Measurements from ENCODE around the gene CHAF1B.

CHAF1B gene

GRCh38 chr21:36411301-36411700 lies 26.1 kb downstream of the CHAF1B start:
- Histone ChIP-seq H3K27ac (ENCODE audit: low read length) (no peak overlapping the region), H3K9me3 (ENCODE audit: control insufficient read depth in 2 of 2, low read length in 2 of 2) (no peaks in the 10 kb centered on the region), H3K27me3 (ENCODE audit: control insufficient read depth in 1 of 2, insufficient read depth in 2 of 2, low read length in 2 of 2) (no peaks in the 10 kb centered on the region), H3K36me3 (ENCODE audit: control insufficient read depth in 2 of 2, insufficient read depth in 2 of 2, low read length in 2 of 2) (peaks cover 0 to 2% of the 10 kb centered on the region in 2 donors), H3K4me1 (ENCODE audit: control insufficient read depth, insufficient read depth, low read length) (no peaks in the 10 kb centered on the region), H3K9ac (ENCODE audit: low read length in 2 of 2) (no peak overlapping the region), H3K4me3 (ENCODE audit: low read length in 2 of 2) (no peak overlapping the region)

GRCh38 chr21:36412916-36413315 lies 27.7 kb downstream of the CHAF1B start:
- no peak overlapping the region for H3K9ac ChIP-seq (ENCODE audit: low read length in 2 of 2)
- H3K27me3 ChIP-seq (ENCODE audit: control insufficient read depth in 1 of 2, insufficient read depth in 2 of 2, low read length in 2 of 2): no peaks in the 10 kb centered on the region

DNA sequence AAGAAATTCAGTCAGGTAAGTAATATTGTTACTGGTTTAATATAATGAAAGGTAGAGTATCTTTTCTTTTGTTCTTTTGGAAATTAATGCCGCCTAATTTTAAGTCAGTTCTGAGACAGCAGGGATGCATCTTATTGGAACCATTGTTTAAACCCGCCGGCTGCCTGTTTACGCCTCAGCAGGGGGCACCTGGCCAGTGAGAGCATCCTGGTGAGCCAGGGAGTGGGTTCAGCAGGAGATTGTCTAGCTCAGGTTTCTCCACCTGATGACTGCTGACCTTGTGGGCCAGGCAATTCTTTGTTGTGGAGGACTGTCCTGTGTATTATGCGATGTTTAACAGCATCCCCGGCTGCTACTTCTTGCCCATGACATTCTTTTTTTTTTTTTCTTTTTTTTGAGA lies 30.2 kb downstream of the CHAF1B start:
- no peaks in the 10 kb centered on the region for H3K9me3 ChIP-seq (ENCODE audit: control insufficient read depth in 2 of 2, low read length in 2 of 2)
- H3K36me3 ChIP-seq (ENCODE audit: control insufficient read depth in 2 of 2, insufficient read depth in 2 of 2, low read length in 2 of 2): peaks cover 0 to 2% of the 10 kb centered on the region in 2 donors
- H3K27me3 ChIP-seq (ENCODE audit: control insufficient read depth in 1 of 2, insufficient read depth in 2 of 2, low read length in 2 of 2): no peaks in the 10 kb centered on the region
- H3K4me1 ChIP-seq (ENCODE audit: control insufficient read depth, insufficient read depth, low read length): peaks cover 2% of the 10 kb centered on the region
- no peak overlapping the region for H3K4me3 ChIP-seq (ENCODE audit: low read length in 2 of 2)
- no peak overlapping the region for H3K27ac ChIP-seq (ENCODE audit: low read length)
- H3K9ac ChIP-seq (ENCODE audit: low read length in 2 of 2): no peak overlapping the region

More at GRCh38 chr21:36412916-36413315, 27.7 kb downstream of the CHAF1B start:
- no peak overlapping the region for H3K27ac ChIP-seq (ENCODE audit: low read length)
- no peak overlapping the region for H3K4me3 ChIP-seq (ENCODE audit: low read length in 2 of 2)
- peaks cover 0 to 2% of the 10 kb centered on the region in 2 donors for H3K36me3 ChIP-seq (ENCODE audit: control insufficient read depth in 2 of 2, insufficient read depth in 2 of 2, low read length in 2 of 2)
- H3K4me1 ChIP-seq (ENCODE audit: control insufficient read depth, insufficient read depth, low read length): no peaks in the 10 kb centered on the region
- no peaks in the 10 kb centered on the region for H3K9me3 ChIP-seq (ENCODE audit: control insufficient read depth in 2 of 2, low read length in 2 of 2)

DNA sequence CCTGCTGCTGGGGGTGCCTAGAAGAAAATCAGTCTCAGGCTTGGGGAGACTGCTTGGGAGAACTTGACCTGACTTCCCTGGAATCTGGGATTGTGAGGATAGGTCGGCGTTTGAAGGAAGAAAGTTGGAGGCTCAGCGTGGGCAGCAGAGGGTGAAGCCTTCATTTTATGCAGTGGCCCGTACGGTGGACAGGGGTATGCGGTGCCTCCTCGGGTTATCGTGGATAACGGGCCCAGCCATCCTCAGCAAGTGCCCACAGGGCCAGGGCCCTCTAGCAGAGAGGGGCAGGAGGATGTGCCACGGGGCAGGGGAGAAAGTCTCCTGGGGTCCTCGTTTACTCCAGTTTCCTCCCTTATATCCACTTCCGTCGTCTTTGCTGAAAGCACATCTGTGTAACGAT lies 34.0 kb downstream of the CHAF1B start:
- peaks cover 2% of the 10 kb centered on the region for H3K4me1 ChIP-seq (ENCODE audit: control insufficient read depth, insufficient read depth, low read length)
- H3K9ac ChIP-seq (ENCODE audit: low read length in 2 of 2): no peak overlapping the region
- no peaks in the 10 kb centered on the region for H3K36me3 ChIP-seq (ENCODE audit: control insufficient read depth in 2 of 2, insufficient read depth in 2 of 2, low read length in 2 of 2)
- H3K27ac ChIP-seq (ENCODE audit: low read length): no peak overlapping the region
- no peaks in the 10 kb centered on the region for H3K9me3 ChIP-seq (ENCODE audit: control insufficient read depth in 2 of 2, low read length in 2 of 2)
- H3K27me3 ChIP-seq (ENCODE audit: control insufficient read depth in 1 of 2, insufficient read depth in 2 of 2, low read length in 2 of 2): no peaks in the 10 kb centered on the region
- H3K4me3 ChIP-seq (ENCODE audit: low read length in 2 of 2): no peak overlapping the region

GRCh38 chr21:36419996-36420395 lies 34.8 kb downstream of the CHAF1B start:
- Histone ChIP-seq H3K36me3 (ENCODE audit: control insufficient read depth in 2 of 2, insufficient read depth in 2 of 2, low read length in 2 of 2) (no peaks in the 10 kb centered on the region), H3K27ac (ENCODE audit: low read length) (no peak overlapping the region), H3K9me3 (ENCODE audit: control insufficient read depth in 2 of 2, low read length in 2 of 2) (no peaks in the 10 kb centered on the region), H3K27me3 (ENCODE audit: control insufficient read depth in 1 of 2, insufficient read depth in 2 of 2, low read length in 2 of 2) (no peaks in the 10 kb centered on the region), H3K4me1 (ENCODE audit: control insufficient read depth, insufficient read depth, low read length) (peaks cover 2% of the 10 kb centered on the region), H3K9ac (ENCODE audit: low read length in 2 of 2) (no peak overlapping the region), H3K4me3 (ENCODE audit: low read length in 2 of 2) (no peak overlapping the region)

DNA sequence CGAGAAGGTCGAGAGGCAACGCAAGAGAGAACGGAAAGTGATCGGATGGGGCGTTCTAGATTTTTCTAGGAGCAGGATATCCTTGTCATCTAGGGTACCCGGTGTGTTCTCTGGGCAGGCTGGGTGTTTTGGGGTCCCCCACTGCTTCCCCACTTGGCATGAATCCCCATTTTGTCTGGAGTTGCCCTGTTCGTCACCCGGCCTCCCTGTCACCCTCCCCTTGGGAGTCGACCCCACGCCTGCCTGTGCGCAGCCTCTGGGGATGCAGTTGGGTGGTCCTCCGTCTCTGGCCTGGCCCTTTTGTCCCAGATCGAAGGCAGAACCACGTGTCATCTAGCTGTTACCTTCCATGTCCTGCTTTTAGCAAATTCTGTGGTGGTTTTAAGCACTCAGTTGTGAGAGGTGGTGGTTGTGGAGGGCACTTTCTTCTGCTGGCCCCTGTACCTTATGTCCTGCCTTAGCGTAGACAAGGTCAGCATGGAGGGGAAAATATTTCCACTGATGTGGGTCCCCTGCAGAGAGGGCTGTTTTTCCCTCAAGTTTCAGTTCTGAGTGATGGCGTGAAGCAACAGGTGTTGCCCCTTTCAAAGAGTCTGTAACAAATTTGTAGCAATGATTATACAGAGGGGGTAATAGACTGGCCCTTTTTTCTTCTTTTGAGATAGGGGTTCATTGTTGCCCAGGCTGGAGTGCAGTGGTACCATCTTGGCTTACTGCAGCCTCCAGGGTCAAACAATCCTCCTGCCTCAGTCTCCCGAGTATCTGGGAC lies 35.6 kb downstream of the CHAF1B start:
- Histone ChIP-seq H3K27ac (ENCODE audit: low read length) (no peak overlapping the region), H3K4me1 (ENCODE audit: control insufficient read depth, insufficient read depth, low read length) (peaks cover 2% of the 10 kb centered on the region), H3K9me3 (ENCODE audit: control insufficient read depth in 2 of 2, low read length in 2 of 2) (no peaks in the 10 kb centered on the region), H3K9ac (ENCODE audit: low read length in 2 of 2) (no peak overlapping the region), H3K27me3 (ENCODE audit: control insufficient read depth in 1 of 2, insufficient read depth in 2 of 2, low read length in 2 of 2) (no peaks in the 10 kb centered on the region), H3K4me3 (ENCODE audit: low read length in 2 of 2) (no peak overlapping the region), H3K36me3 (ENCODE audit: control insufficient read depth in 2 of 2, insufficient read depth in 2 of 2, low read length in 2 of 2) (no peaks in the 10 kb centered on the region)

DNA sequence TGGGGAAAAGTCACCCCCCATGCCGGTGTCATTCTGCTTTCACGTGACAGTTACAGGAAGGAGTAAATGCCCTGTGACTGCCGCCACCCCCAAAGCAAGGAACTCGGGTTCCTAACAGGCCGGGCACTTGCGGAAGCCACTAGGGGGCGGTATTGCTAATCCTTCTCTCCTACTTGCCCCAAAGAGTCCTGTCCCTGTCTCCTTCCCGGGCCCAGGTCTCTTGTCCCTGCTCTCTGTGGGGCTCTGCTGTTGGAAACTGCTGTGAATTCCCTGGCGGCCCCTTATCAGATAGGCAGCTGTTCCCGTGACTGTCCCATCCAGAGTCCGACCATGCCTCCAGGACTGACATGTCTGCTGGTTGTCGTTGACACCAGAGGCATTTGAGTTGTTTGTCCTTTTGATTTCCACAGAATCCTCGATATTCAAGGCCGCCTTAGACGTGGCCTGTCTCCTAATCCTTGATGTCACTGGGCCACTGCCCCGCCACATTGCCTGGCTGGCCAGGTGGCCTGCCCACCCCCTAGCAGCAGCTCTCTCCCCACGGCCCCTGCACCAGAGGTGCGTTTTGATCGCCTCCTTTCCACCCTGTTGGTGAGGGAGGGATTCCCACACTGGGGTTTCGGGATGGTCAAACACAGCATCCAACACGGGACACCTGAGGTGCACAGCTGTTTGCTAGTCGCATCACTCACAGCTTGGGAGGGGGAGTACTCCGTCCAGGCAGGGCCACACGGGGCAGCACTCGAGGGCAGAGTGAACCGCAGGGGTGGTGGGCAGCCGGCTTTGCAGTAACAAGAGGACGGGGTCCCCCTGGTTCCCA lies 37.3 kb downstream of the CHAF1B start:
- no peak overlapping the region for H3K27ac ChIP-seq (ENCODE audit: low read length)
- H3K36me3 ChIP-seq (ENCODE audit: control insufficient read depth in 2 of 2, insufficient read depth in 2 of 2, low read length in 2 of 2): no peaks in the 10 kb centered on the region
- H3K4me3 ChIP-seq (ENCODE audit: low read length in 2 of 2): no peak overlapping the region
- no peak overlapping the region for H3K9ac ChIP-seq (ENCODE audit: low read length in 2 of 2)
- H3K9me3 ChIP-seq (ENCODE audit: control insufficient read depth in 2 of 2, low read length in 2 of 2): no peaks in the 10 kb centered on the region
- H3K4me1 ChIP-seq (ENCODE audit: control insufficient read depth, insufficient read depth, low read length): peaks cover 2% of the 10 kb centered on the region
- H3K27me3 ChIP-seq (ENCODE audit: control insufficient read depth in 1 of 2, insufficient read depth in 2 of 2, low read length in 2 of 2): no peaks in the 10 kb centered on the region

DNA sequence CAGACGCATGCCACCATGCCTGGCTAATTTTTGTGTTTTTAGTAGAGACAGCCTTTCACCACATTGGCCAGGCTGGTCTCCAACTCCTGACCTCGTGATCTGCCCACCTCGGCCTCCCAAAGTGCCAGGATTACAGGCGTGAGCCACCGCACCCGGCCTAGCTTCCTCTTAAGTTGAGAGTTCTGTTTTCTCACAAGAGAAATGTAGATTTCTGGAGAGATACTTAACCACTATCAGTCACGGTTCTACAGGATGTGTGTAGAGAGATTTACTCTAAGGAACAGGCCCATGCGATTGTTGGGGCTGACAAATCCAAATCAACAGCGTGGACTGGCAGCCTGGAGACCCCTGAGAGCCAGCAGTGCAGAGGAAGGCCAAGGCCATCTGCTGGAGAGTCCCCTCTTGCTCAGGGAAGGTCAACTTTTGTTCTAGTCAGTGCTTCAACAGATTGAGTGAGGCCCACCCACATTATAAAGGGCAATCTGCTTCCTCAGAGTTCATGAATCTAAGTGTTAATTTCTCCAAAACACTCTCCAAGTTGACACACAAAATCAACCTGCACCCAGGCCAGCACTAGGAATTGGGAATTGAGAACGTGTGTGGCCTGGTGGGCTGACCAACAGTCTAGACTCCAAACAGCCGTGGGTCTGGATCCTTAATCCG lies 38.7 kb downstream of the CHAF1B start:
- no peaks in the 10 kb centered on the region for H3K9me3 ChIP-seq (ENCODE audit: control insufficient read depth in 2 of 2, low read length in 2 of 2)
- peaks cover 2% of the 10 kb centered on the region for H3K4me1 ChIP-seq (ENCODE audit: control insufficient read depth, insufficient read depth, low read length)
- no peak overlapping the region for H3K27ac ChIP-seq (ENCODE audit: low read length)
- H3K36me3 ChIP-seq (ENCODE audit: control insufficient read depth in 2 of 2, insufficient read depth in 2 of 2, low read length in 2 of 2): no peaks in the 10 kb centered on the region
- no peaks in the 10 kb centered on the region for H3K27me3 ChIP-seq (ENCODE audit: control insufficient read depth in 1 of 2, insufficient read depth in 2 of 2, low read length in 2 of 2)
- H3K4me3 ChIP-seq (ENCODE audit: low read length in 2 of 2): no peak overlapping the region
- no peak overlapping the region for H3K9ac ChIP-seq (ENCODE audit: low read length in 2 of 2)

GRCh38 chr21:36424592-36424991 lies 39.4 kb downstream of the CHAF1B start:
- Histone ChIP-seq H3K4me3 (ENCODE audit: low read length in 2 of 2) (no peak overlapping the region), H3K9ac (ENCODE audit: low read length in 2 of 2) (no peak overlapping the region), H3K27me3 (ENCODE audit: control insufficient read depth in 1 of 2, insufficient read depth in 2 of 2, low read length in 2 of 2) (no peaks in the 10 kb centered on the region), H3K4me1 (ENCODE audit: control insufficient read depth, insufficient read depth, low read length) (peaks cover 2% of the 10 kb centered on the region), H3K9me3 (ENCODE audit: control insufficient read depth in 2 of 2, low read length in 2 of 2) (no peaks in the 10 kb centered on the region), H3K27ac (ENCODE audit: low read length) (no peak overlapping the region), H3K36me3 (ENCODE audit: control insufficient read depth in 2 of 2, insufficient read depth in 2 of 2, low read length in 2 of 2) (no peaks in the 10 kb centered on the region)

DNA sequence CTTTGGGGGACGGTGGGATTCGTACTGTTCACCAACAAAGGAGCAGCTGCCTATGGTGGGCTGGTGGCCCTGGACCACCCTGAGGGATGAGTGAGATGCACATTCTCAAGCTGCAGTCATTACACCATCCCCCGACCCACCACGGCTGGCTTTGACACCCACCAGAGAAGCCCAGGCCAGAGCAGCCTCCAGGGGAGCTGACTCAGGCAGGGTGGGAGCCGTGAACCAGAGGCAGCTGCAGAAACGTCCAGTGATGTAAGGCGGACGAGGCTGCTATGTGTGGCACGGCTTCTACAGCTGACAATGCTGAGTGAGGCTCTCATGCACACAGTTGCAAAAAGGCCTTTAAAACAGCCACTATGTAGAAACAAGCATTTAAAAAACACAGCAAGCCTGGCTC lies 40.1 kb downstream of the CHAF1B start:
- Histone ChIP-seq H3K27me3 (ENCODE audit: control insufficient read depth in 1 of 2, insufficient read depth in 2 of 2, low read length in 2 of 2) (no peaks in the 10 kb centered on the region), H3K27ac (ENCODE audit: low read length) (no peak overlapping the region), H3K9ac (ENCODE audit: low read length in 2 of 2) (no peak overlapping the region), H3K9me3 (ENCODE audit: control insufficient read depth in 2 of 2, low read length in 2 of 2) (no peaks in the 10 kb centered on the region), H3K4me3 (ENCODE audit: low read length in 2 of 2) (no peak overlapping the region), H3K4me1 (ENCODE audit: control insufficient read depth, insufficient read depth, low read length) (no peaks in the 10 kb centered on the region), H3K36me3 (ENCODE audit: control insufficient read depth in 2 of 2, insufficient read depth in 2 of 2, low read length in 2 of 2) (no peaks in the 10 kb centered on the region)

Data from stomach smooth muscle (tissue), 2 donors.